Keratinocyte (primary cell): Measurements from ENCODE around the gene TAF11L14.

Experiments
- EZH2 ChIP-seq: IDR thresholded peaks from one replicate; pipeline ENCODE4 v1.6.1; 2012; ENCODE audit warnings: inconsistent platforms, mild to moderate bottlenecking, low read length, moderate library complexity
- TF ChIP-seq, protein P1 (sequence below), 3 experiments: IDR thresholded peaks in 1 of 3; conservative IDR thresholded peaks in 1 of 3; optimal IDR thresholded peaks in 1 of 3; 2 replicates in 2 of 3; 3 replicates in 1 of 3; pipeline versions ENCODE3 to v1.5.1; 2011; ENCODE audit warnings: low read length in 3 of 3, mild to moderate bottlenecking in 3 of 3, moderate library complexity in 2 of 3, control low read depth in 1 of 3, inconsistent platforms in 1 of 3; ENCODE audit not compliant: insufficient read depth in 2 of 3; ENCODE audit errors: extremely low read depth in 1 of 3

GRCh38 chr5:17663182-17663581, 28.9 kb downstream of the TAF11L14 start:
- TF ChIP-seq, protein P1, sequence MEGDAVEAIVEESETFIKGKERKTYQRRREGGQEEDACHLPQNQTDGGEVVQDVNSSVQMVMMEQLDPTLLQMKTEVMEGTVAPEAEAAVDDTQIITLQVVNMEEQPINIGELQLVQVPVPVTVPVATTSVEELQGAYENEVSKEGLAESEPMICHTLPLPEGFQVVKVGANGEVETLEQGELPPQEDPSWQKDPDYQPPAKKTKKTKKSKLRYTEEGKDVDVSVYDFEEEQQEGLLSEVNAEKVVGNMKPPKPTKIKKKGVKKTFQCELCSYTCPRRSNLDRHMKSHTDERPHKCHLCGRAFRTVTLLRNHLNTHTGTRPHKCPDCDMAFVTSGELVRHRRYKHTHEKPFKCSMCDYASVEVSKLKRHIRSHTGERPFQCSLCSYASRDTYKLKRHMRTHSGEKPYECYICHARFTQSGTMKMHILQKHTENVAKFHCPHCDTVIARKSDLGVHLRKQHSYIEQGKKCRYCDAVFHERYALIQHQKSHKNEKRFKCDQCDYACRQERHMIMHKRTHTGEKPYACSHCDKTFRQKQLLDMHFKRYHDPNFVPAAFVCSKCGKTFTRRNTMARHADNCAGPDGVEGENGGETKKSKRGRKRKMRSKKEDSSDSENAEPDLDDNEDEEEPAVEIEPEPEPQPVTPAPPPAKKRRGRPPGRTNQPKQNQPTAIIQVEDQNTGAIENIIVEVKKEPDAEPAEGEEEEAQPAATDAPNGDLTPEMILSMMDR (optimal IDR thresholded peaks at IDR 0.05 in 1 of 3, IDR thresholded peaks at IDR 0.05 in 1 of 3, conservative IDR thresholded peaks at IDR 0.05 in 1 of 3; ENCODE audit: extremely low read depth in 1 of 3, insufficient read depth in 2 of 3, low read length in 3 of 3), result no peak
- no peak for TF ChIP-seq EZH2
